GM20431 (cell line): ENCODE results near the gene PRKG2.

Experiments
- in situ Hi-C: fragments of 300-500 bp; cut with MseI, MboI; formaldehyde crosslinking; loops from one replicate; pipeline ENCODE4 v1.15.0; 2020; ENCODE audit warnings: low sequenced_read_pairs; ENCODE audit not compliant: unreplicated experiment

Gene PRKG2

GRCh38 chr4:81113024-81113423, 102.0 kb downstream of the PRKG2 start:
- in situ Hi-C loops: no loop called here

- in situ Hi-C loops: no loop called here
These were observed 105.7 kb downstream of the PRKG2 start for GRCh38 chr4:81109356-81109755.

- in situ Hi-C loops: no loop called here
These were observed 108.9 kb downstream of the PRKG2 start for GRCh38 chr4:81106150-81106549.

- in situ Hi-C loops: no loop called here
These were observed 112.9 kb downstream of the PRKG2 start for GRCh38 chr4:81102107-81102506.

- in situ Hi-C loops: no loop called here
These were observed 118.5 kb downstream of the PRKG2 start for GRCh38 chr4:81096566-81096965.

GRCh38 chr4:81095389-81095788, 119.6 kb downstream of the PRKG2 start:
- in situ Hi-C loops: no loop called here

GRCh38 chr4:81093720-81094401, 121.2 kb downstream of the PRKG2 start:
- in situ Hi-C loops: no loop called here

- in situ Hi-C loops: no loop called here
These were observed 129.0 kb downstream of the PRKG2 start for GRCh38 chr4:81085979-81086378.

GRCh38 chr4:81085291-81085690, 129.7 kb downstream of the PRKG2 start:
- in situ Hi-C loops: no loop called here

- in situ Hi-C loops: no loop called here
These were observed 130.4 kb downstream of the PRKG2 start for GRCh38 chr4:81084634-81085033.

- in situ Hi-C loops: no loop called here
These were observed 131.0 kb downstream of the PRKG2 start for GRCh38 chr4:81084029-81084428.

- in situ Hi-C loops: no loop called here
These were observed 133.9 kb downstream of the PRKG2 start for GRCh38 chr4:81081156-81081555.

GRCh38 chr4:81071013-81071412, 144.0 kb downstream of the PRKG2 start:
- in situ Hi-C loops: no loop called here

- in situ Hi-C loops: no loop called here
These were observed 145.2 kb downstream of the PRKG2 start for GRCh38 chr4:81069706-81070331.

GRCh38 chr4:81065446-81065845, 149.6 kb downstream of the PRKG2 start:
- in situ Hi-C loops: no loop called here

GRCh38 chr4:81062001-81062400, 153.0 kb downstream of the PRKG2 start:
- in situ Hi-C loops: no loop called here

GRCh38 chr4:81061344-81061730, 153.7 kb downstream of the PRKG2 start:
- in situ Hi-C loops: no loop called here

GRCh38 chr4:81060587-81061343, 154.3 kb downstream of the PRKG2 start:
- in situ Hi-C loops: no loop called here

GRCh38 chr4:81058621-81059020, 156.4 kb downstream of the PRKG2 start:
- in situ Hi-C loops: no loop called here

- in situ Hi-C loops: no loop called here
These were observed 162.6 kb downstream of the PRKG2 start for GRCh38 chr4:81052119-81053068.
